Testis (tissue), 2 donors: ENCODE measurements around the gene MAGI2.

Source experiments
- CTCF ChIP-seq, 3 experiments: fragments of 450-650 bp in 2 of 3; fragments of 200-600 bp in 1 of 3; sonication (generic) in 1 of 3; IDR thresholded peaks; one replicate each; pipeline ENCODE4 v1.5.1; 2016 to 2019; ENCODE audit warnings: antibody characterized with exemption in 3 of 3, mild to moderate bottlenecking in 2 of 3, moderate library complexity in 1 of 3
- POLR2A ChIP-seq: fragments of 450-650 bp; IDR thresholded peaks from one replicate; pipeline ENCODE4 v1.6.1; 2017; ENCODE audit warnings: antibody characterized with exemption, mild to moderate bottlenecking, moderate library complexity

- TF ChIP-seq CTCF (IDR thresholded peaks at IDR 0.05) (no peak), POLR2A (no peak)
Observed at GRCh38 chr7:78168865-78169264, 1284.6 kb downstream of the MAGI2 start.
